ENCODE data around the gene BCORL1. TPM values are rescaled to one million over a fixed set of nuclear protein-coding genes. Genes with fewer than 3 reads are reported as not detected.
A peak's percentile ranks its signal among the peaks of the same experiment; 100 is the strongest.

The BCORL1 gene
- 18.2 TPM for polyA plus RNA-seq (2013, experiment 1 of 2)
- 17.8 TPM for polyA plus RNA-seq (2013, experiment 2 of 2)

- Histone ChIP-seq H3K27me3 (ENCODE audit: control insufficient read depth in 3 of 3, insufficient read depth in 3 of 3, low read depth in 1 of 3, low read length in 3 of 3) (peaks cover 0 to 24% (median 0%) of the 10 kb centered on the region in 3 experiments), H3K27ac (replicated peaks; ENCODE audit: low read length) (no peak within 1 kb of the TSS)
These were observed at the start of gene BCORL1 for GRCh38 chrX:129982300-129983251. Gene BCORL1 (plus strand): TSS chrX:129982635. CDS start chrX:130005232, 22,597 bp downstream.

DNA sequence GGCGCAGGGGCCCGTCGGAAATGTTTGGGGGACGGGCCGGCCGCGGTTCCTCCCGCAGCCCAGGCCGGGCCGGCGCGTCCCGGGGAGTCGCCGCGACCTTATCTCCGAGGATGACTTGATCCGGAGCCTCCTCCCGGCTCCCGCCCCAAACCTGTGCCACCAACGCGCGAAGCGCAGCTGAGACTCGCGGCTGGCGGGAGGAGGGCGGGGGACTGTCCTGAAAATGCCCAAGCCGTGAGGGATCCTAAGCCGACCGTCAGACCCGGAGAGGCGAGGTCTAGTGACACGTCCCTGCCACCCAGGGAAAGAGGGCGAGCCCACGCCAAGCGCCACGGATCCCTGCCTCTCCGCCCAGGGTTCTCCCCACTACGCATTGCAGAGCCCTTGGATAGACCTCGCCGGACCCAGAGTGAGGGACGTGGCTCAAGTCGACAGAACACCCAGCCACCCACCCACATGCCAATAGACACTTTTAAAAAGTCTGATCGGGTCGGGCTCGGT is 49.6 kb upstream of the BCORL1 start:
- Histone ChIP-seq H2BK15ac (ENCODE audit: low read length) (no peak overlapping the region), H2AFZ (ENCODE audit: low read length) (peak overlapping the region; percentile 75), H4K8ac (ENCODE audit: low read depth, low read length) (no peak overlapping the region), H3K9me3 (replicated peaks in 1 of 2; ENCODE audit: control insufficient read depth in 2 of 2, insufficient read depth in 1 of 2, low read depth in 1 of 2, low read length in 2 of 2) (no peaks in the 10 kb centered on the region), H3K4me3 (ENCODE audit: low read length in 2 of 2) (peak overlapping the region; percentile 43 to 86), H3K79me1 (ENCODE audit: low read depth, low read length) (no peaks in the 10 kb centered on the region), H2BK5ac (ENCODE audit: low read length) (no peak overlapping the region), H4K91ac (ENCODE audit: low read depth, low read length, poor library complexity) (no peak overlapping the region), H2AK5ac (ENCODE audit: low read depth, low read length) (no peak overlapping the region), H3K4ac (ENCODE audit: low read length) (no peak overlapping the region), H2BK120ac (ENCODE audit: low read depth, low read length) (no peak overlapping the region), H3K14ac (ENCODE audit: low read length) (no peak overlapping the region), H3K36me3 (replicated peaks in 1 of 2; ENCODE audit: control insufficient read depth in 2 of 2, insufficient read depth in 2 of 2, low read length in 2 of 2) (peaks cover 0 to 13% of the 10 kb centered on the region in 2 donors), H3K23ac (ENCODE audit: low read depth, low read length, poor library complexity) (no peak overlapping the region), H3K27me3 (ENCODE audit: control insufficient read depth in 3 of 3, insufficient read depth in 3 of 3, low read depth in 1 of 3, low read length in 3 of 3) (peaks cover 0 to 47% (median 29%) of the 10 kb centered on the region in 3 experiments), H3K9ac (ENCODE audit: low read depth, low read length, poor library complexity) (peak overlapping the region; percentile 91), H3K4me1 (ENCODE audit: control insufficient read depth in 2 of 2, insufficient read depth in 1 of 2, low read depth in 1 of 2, low read length in 2 of 2) (no peaks in the 10 kb centered on the region), H2BK12ac (ENCODE audit: low read length) (no peak overlapping the region), H3K18ac (ENCODE audit: low read length) (peak overlapping the region; percentile 89), H3K4me2 (ENCODE audit: insufficient read depth, low read length, poor library complexity, severe bottlenecking) (peak overlapping the region; percentile 77), H3K27ac (replicated peaks; ENCODE audit: low read length) (no peak overlapping the region)
- WGBS, 2 donors (ENCODE audit: extremely low coverage in 2 of 2, insufficient read length in 2 of 2, insufficient replicate concordance in 1 of 2): no CpG with 5 or more reads among the region's 47 CpGs
- no peak for DNase-seq (ENCODE audit: low spot score)

More at GRCh38 chrX:129982300-129983251, at the start of gene BCORL1:
- Histone ChIP-seq H3K4ac (ENCODE audit: low read length) (no peak within 1 kb of the TSS), H3K18ac (ENCODE audit: low read length) (peak within 1 kb of the TSS; percentile 92), H3K79me1 (ENCODE audit: low read depth, low read length) (no peaks in the 10 kb centered on the region), H2AFZ (ENCODE audit: low read length) (peak within 1 kb of the TSS; percentile 84), H2BK5ac (ENCODE audit: low read length) (no peak within 1 kb of the TSS), H3K4me2 (ENCODE audit: insufficient read depth, low read length, poor library complexity, severe bottlenecking) (peak within 1 kb of the TSS; percentile 57), H3K9me3 (replicated peaks in 1 of 2; ENCODE audit: control insufficient read depth in 2 of 2, insufficient read depth in 1 of 2, low read depth in 1 of 2, low read length in 2 of 2) (no peaks in the 10 kb centered on the region), H4K8ac (ENCODE audit: low read depth, low read length) (no peak within 1 kb of the TSS), H3K14ac (ENCODE audit: low read length) (no peak within 1 kb of the TSS), H3K4me1 (ENCODE audit: control insufficient read depth in 2 of 2, insufficient read depth in 1 of 2, low read depth in 1 of 2, low read length in 2 of 2) (peaks cover 2 to 3% of the 10 kb centered on the region in 2 donors), H2AK5ac (ENCODE audit: low read depth, low read length) (no peak within 1 kb of the TSS), H2BK12ac (ENCODE audit: low read length) (no peak within 1 kb of the TSS), H2BK120ac (ENCODE audit: low read depth, low read length) (no peak within 1 kb of the TSS), H4K91ac (ENCODE audit: low read depth, low read length, poor library complexity) (no peak within 1 kb of the TSS), H2BK15ac (ENCODE audit: low read length) (no peak within 1 kb of the TSS), H3K23ac (ENCODE audit: low read depth, low read length, poor library complexity) (no peak within 1 kb of the TSS), H3K4me3 (ENCODE audit: low read length in 2 of 2) (peak within 1 kb of the TSS in 1 of 2 donors; percentile 88), H3K9ac (ENCODE audit: low read depth, low read length, poor library complexity) (peak within 1 kb of the TSS; percentile 70), H3K36me3 (replicated peaks in 1 of 2; ENCODE audit: control insufficient read depth in 2 of 2, insufficient read depth in 2 of 2, low read length in 2 of 2) (no peaks in the 10 kb centered on the region)
- DNase-seq (ENCODE audit: low spot score): peak; percentile 87
- WGBS, 2 donors (ENCODE audit: extremely low coverage in 2 of 2, insufficient read length in 2 of 2, insufficient replicate concordance in 1 of 2): no CpG with 5 or more reads among the region's 74 CpGs

DNA sequence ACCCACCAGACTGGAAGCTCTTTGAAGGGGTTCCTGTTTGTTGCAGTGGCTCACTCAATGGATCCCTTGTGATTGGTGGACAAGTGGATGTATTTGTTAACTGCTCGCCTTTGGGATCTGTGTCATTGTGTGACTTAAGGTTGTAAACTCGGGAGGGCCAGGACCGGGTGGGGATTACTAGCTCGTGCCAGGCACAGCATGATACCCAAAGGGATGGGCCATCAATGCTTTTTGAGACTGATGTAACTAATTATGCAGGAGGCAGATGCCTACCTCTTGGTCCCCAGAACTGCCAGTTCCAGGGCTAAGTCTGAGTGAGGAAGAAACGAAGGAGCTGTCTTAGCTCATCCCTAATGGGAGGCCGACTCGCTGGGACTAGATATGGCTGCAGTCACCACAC is 48.7 kb upstream of the BCORL1 start:
- Histone ChIP-seq H2BK15ac (ENCODE audit: low read length) (no peak overlapping the region), H3K14ac (ENCODE audit: low read length) (no peak overlapping the region), H3K9ac (ENCODE audit: low read depth, low read length, poor library complexity) (no peak overlapping the region), H3K36me3 (replicated peaks in 1 of 2; ENCODE audit: control insufficient read depth in 2 of 2, insufficient read depth in 2 of 2, low read length in 2 of 2) (peaks cover 0 to 10% of the 10 kb centered on the region in 2 donors), H3K4me1 (ENCODE audit: control insufficient read depth in 2 of 2, insufficient read depth in 1 of 2, low read depth in 1 of 2, low read length in 2 of 2) (peaks cover 0 to 7% of the 10 kb centered on the region in 2 donors), H4K8ac (ENCODE audit: low read depth, low read length) (no peak overlapping the region), H2BK120ac (ENCODE audit: low read depth, low read length) (no peak overlapping the region), H2AFZ (ENCODE audit: low read length) (no peak overlapping the region), H4K91ac (ENCODE audit: low read depth, low read length, poor library complexity) (no peak overlapping the region), H3K4ac (ENCODE audit: low read length) (no peak overlapping the region), H3K23ac (ENCODE audit: low read depth, low read length, poor library complexity) (no peak overlapping the region), H3K9me3 (replicated peaks in 1 of 2; ENCODE audit: control insufficient read depth in 2 of 2, insufficient read depth in 1 of 2, low read depth in 1 of 2, low read length in 2 of 2) (no peaks in the 10 kb centered on the region), H3K27ac (replicated peaks; ENCODE audit: low read length) (no peak overlapping the region), H2AK5ac (ENCODE audit: low read depth, low read length) (no peak overlapping the region), H2BK12ac (ENCODE audit: low read length) (no peak overlapping the region), H2BK5ac (ENCODE audit: low read length) (no peak overlapping the region), H3K79me1 (ENCODE audit: low read depth, low read length) (no peaks in the 10 kb centered on the region), H3K18ac (ENCODE audit: low read length) (no peak overlapping the region), H3K27me3 (ENCODE audit: control insufficient read depth in 3 of 3, insufficient read depth in 3 of 3, low read depth in 1 of 3, low read length in 3 of 3) (peaks cover 0 to 54% (median 29%) of the 10 kb centered on the region in 3 experiments), H3K4me3 (ENCODE audit: low read length in 2 of 2) (no peak overlapping the region), H3K4me2 (ENCODE audit: insufficient read depth, low read length, poor library complexity, severe bottlenecking) (no peak overlapping the region)
- WGBS, 2 donors (ENCODE audit: extremely low coverage in 2 of 2, insufficient read length in 2 of 2, insufficient replicate concordance in 1 of 2): no CpG with 5 or more reads among the region's 7 CpGs
- no peak for DNase-seq (ENCODE audit: low spot score)

GRCh38 chrX:129934461-129934860 is 48.0 kb upstream of the BCORL1 start:
- no peak overlapping the region for H3K18ac ChIP-seq (ENCODE audit: low read length)
- H3K36me3 ChIP-seq (replicated peaks in 1 of 2; ENCODE audit: control insufficient read depth in 2 of 2, insufficient read depth in 2 of 2, low read length in 2 of 2): peaks cover 0 to 4% of the 10 kb centered on the region in 2 donors
- no peak overlapping the region for H4K91ac ChIP-seq (ENCODE audit: low read depth, low read length, poor library complexity)
- H2AK5ac ChIP-seq (ENCODE audit: low read depth, low read length): no peak overlapping the region
- H3K14ac ChIP-seq (ENCODE audit: low read length): no peak overlapping the region
- H2BK120ac ChIP-seq (ENCODE audit: low read depth, low read length): no peak overlapping the region
- no peak overlapping the region for H3K4ac ChIP-seq (ENCODE audit: low read length)
- H3K9ac ChIP-seq (ENCODE audit: low read depth, low read length, poor library complexity): no peak overlapping the region
- H2BK15ac ChIP-seq (ENCODE audit: low read length): no peak overlapping the region
- no peak overlapping the region for H3K27ac ChIP-seq (replicated peaks; ENCODE audit: low read length)
- DNase-seq (ENCODE audit: low spot score): no peak
- H4K8ac ChIP-seq (ENCODE audit: low read depth, low read length): no peak overlapping the region
- H3K4me2 ChIP-seq (ENCODE audit: insufficient read depth, low read length, poor library complexity, severe bottlenecking): no peak overlapping the region
- H3K23ac ChIP-seq (ENCODE audit: low read depth, low read length, poor library complexity): no peak overlapping the region
- H3K9me3 ChIP-seq (replicated peaks in 1 of 2; ENCODE audit: control insufficient read depth in 2 of 2, insufficient read depth in 1 of 2, low read depth in 1 of 2, low read length in 2 of 2): no peaks in the 10 kb centered on the region
- no peaks in the 10 kb centered on the region for H3K79me1 ChIP-seq (ENCODE audit: low read depth, low read length)
- H2AFZ ChIP-seq (ENCODE audit: low read length): no peak overlapping the region
- no CpG with 5 or more reads among the region's 10 CpGs for WGBS, 2 donors (ENCODE audit: extremely low coverage in 2 of 2, insufficient read length in 2 of 2, insufficient replicate concordance in 1 of 2)
- H2BK12ac ChIP-seq (ENCODE audit: low read length): no peak overlapping the region
- peaks cover 0 to 7% of the 10 kb centered on the region in 2 donors for H3K4me1 ChIP-seq (ENCODE audit: control insufficient read depth in 2 of 2, insufficient read depth in 1 of 2, low read depth in 1 of 2, low read length in 2 of 2)
- H3K27me3 ChIP-seq (ENCODE audit: control insufficient read depth in 3 of 3, insufficient read depth in 3 of 3, low read depth in 1 of 3, low read length in 3 of 3): peaks cover 0 to 62% (median 29%) of the 10 kb centered on the region in 3 experiments
- H2BK5ac ChIP-seq (ENCODE audit: low read length): no peak overlapping the region
- no peak overlapping the region for H3K4me3 ChIP-seq (ENCODE audit: low read length in 2 of 2)

Data from neuronal stem cell (in vitro differentiated cells).